ENCODE results near the gene PRDM16.

DNA sequence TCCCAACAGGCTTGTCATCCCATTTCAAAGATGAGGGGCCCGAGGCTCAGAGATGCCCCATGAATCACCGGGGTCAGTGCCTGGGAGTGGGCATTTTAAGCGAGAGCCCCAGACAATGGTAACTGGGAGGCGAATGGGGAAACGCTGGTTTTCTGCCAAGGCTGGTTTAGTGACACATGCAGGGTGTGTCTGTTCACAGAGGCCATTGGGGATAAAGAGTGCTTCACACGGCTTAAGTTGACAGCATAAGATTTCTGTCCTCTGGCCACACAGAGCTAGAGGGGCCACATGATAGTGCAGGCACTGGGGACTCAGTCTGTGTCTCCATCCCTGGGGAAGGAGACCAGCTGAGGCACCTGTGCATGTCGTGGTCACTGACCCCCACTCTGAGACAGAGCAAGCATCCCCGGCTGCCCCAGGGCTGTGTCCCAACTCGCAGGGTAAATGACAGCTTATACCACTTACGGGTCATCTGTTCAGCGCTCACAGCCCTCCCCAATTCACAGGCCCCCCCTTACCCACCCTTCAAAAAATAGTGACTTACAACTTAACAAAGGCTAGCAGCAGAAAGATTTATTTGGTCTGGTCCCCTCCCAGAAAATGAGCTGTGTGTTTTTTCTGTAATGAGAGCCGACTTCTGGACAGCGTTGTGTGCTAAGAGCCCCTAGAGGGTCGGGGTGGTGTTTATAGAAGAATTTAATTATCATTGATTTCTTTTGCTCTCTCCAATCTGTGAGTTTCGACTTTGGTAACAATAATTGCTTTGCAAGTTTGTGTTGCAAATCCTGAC, 350.6 kb downstream of the PRDM16 start:
- TF ChIP-seq, protein P1, sequence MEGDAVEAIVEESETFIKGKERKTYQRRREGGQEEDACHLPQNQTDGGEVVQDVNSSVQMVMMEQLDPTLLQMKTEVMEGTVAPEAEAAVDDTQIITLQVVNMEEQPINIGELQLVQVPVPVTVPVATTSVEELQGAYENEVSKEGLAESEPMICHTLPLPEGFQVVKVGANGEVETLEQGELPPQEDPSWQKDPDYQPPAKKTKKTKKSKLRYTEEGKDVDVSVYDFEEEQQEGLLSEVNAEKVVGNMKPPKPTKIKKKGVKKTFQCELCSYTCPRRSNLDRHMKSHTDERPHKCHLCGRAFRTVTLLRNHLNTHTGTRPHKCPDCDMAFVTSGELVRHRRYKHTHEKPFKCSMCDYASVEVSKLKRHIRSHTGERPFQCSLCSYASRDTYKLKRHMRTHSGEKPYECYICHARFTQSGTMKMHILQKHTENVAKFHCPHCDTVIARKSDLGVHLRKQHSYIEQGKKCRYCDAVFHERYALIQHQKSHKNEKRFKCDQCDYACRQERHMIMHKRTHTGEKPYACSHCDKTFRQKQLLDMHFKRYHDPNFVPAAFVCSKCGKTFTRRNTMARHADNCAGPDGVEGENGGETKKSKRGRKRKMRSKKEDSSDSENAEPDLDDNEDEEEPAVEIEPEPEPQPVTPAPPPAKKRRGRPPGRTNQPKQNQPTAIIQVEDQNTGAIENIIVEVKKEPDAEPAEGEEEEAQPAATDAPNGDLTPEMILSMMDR (conservative IDR thresholded peaks at IDR 0.05; ENCODE audit: low read depth, low read length), result no peak
- no peak for TF ChIP-seq EZH2 (IDR thresholded peaks at IDR 0.05; ENCODE audit: low read length, unreplicated experiment)
- no peak; the same call in 1 of the 2 replicates for TF ChIP-seq EZH2phosphoT487 (IDR thresholded peaks at IDR 0.05; ENCODE audit: borderline replicate concordance, low read length)
